22Rv1 (cell line): Measurements from ENCODE around the gene TPRG1.

Experiments
- ZFX ChIP-seq: fragments of 450-650 bp; IDR thresholded peaks from 2 replicates; pipeline ENCODE4 v1.6.1; 2017; ENCODE audit warnings: antibody characterized with exemption, borderline replicate concordance
- TF ChIP-seq, protein P1 (sequence below): fragments of 450-650 bp; IDR thresholded peaks from 2 replicates; pipeline ENCODE4 v1.5.1; 2017; ENCODE audit warnings: mild to moderate bottlenecking

DNA sequence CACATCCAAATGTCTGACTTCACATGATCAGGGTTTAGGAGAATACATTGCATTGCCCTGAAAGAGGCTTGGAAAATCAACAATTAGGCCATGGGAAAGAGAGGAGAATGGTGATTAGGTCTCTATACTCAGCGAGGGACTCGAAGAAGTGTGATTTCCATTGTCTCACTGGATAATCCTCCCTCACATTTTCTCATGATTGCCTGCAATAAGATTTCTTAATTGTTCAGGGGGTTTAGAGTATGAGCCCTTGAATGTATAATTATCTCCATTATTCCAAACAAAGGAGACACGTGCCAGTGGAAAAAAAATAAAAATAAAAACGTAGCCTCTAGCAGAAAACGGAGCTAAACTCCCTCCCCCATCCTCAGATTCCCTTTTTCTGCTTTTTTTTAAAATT is 173.2 kb downstream of the TPRG1 start:
- TF ChIP-seq, protein P1, sequence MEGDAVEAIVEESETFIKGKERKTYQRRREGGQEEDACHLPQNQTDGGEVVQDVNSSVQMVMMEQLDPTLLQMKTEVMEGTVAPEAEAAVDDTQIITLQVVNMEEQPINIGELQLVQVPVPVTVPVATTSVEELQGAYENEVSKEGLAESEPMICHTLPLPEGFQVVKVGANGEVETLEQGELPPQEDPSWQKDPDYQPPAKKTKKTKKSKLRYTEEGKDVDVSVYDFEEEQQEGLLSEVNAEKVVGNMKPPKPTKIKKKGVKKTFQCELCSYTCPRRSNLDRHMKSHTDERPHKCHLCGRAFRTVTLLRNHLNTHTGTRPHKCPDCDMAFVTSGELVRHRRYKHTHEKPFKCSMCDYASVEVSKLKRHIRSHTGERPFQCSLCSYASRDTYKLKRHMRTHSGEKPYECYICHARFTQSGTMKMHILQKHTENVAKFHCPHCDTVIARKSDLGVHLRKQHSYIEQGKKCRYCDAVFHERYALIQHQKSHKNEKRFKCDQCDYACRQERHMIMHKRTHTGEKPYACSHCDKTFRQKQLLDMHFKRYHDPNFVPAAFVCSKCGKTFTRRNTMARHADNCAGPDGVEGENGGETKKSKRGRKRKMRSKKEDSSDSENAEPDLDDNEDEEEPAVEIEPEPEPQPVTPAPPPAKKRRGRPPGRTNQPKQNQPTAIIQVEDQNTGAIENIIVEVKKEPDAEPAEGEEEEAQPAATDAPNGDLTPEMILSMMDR = no peak
- TF ChIP-seq ZFX = no peak
